ENCODE data around the gene INF2. TPM values are rescaled to one million over a fixed set of nuclear protein-coding genes. Genes with fewer than 3 reads are reported as not detected.
A peak's percentile ranks its signal among the peaks of the same experiment; 100 is the strongest.
"Not testable (repeated sequence)": the region's sequence is repeated elsewhere in the genome, so short reads cannot be mapped to it uniquely, and the experiment has no call there.

The INF2 gene
- total and polyA plus RNA-seq, 4 donors: 22.8 to 72.8 (median 44.0) TPM

DNA sequence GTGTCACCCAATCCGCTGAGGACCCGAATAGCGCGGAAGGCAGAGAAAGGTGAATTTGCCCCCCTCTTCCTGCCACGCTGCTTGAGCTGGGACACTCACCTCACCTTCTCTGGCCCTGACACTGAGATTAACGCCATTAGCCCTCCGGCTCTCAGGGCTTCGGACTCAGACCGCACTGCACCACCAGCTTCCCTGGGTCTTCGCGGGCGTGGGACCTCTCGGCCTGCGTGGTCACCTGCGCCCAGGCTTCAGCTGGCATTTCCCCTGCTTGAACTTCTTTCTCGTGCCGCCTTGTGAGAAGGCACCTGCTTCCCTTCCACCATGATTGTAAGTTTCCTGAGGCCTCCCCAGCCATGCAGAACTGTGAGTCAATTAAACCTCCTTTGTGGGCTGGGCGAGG, 26.9 kb upstream of the INF2 start:
- not testable (repeated sequence) for H3K27me3 ChIP-seq (ENCODE audit: control insufficient read depth, insufficient read depth, low read length); H3K4me3 ChIP-seq (ENCODE audit: low read depth, low read length); H3K36me3 ChIP-seq (ENCODE audit: control insufficient read depth, insufficient read depth, low read length); H3K27ac ChIP-seq (ENCODE audit: low read depth, low read length); H3K9me3 ChIP-seq (ENCODE audit: control insufficient read depth, insufficient read depth, low read length); DNase-seq (ENCODE audit: low read depth in 4 of 6, low spot score in 6 of 6)
- WGBS (ENCODE audit: insufficient coverage): 95% methylated on average over 18 of the region's 18 CpGs
- H3K4me1 ChIP-seq (ENCODE audit: control insufficient read depth, insufficient read depth, low read length): peaks cover 32% of the 10 kb centered on the region

DNA sequence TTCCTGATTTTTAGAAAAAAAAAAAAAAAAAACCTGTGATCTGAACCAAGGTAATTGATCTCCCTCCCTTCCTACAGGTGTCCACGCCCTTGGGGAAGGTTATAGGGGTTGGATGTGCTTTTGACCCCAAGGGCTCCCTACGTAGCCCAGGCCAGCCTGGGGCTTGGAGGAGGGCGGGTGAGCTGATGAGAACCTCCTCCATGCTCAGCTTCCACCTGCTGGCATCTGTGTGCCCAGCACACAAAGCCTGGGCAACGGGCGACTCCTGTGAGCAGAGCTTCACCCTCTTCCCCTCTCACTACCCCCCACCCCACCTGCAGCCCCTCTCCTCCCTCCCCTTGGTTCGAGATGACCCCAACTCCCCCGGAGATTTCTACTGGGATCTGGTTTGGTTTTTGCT, 25.3 kb upstream of the INF2 start:
- Histone ChIP-seq H3K27ac (ENCODE audit: low read depth, low read length) (no peak overlapping the region), H3K36me3 (ENCODE audit: control insufficient read depth, insufficient read depth, low read length) (no peaks in the 10 kb centered on the region), H3K27me3 (ENCODE audit: control insufficient read depth, insufficient read depth, low read length) (no peaks in the 10 kb centered on the region), H3K4me3 (ENCODE audit: low read depth, low read length) (no peak overlapping the region), H3K4me1 (ENCODE audit: control insufficient read depth, insufficient read depth, low read length) (peaks cover 32% of the 10 kb centered on the region), H3K9me3 (ENCODE audit: control insufficient read depth, insufficient read depth, low read length) (no peaks in the 10 kb centered on the region)
- DNase-seq (ENCODE audit: low read depth in 4 of 6, low spot score in 6 of 6): no peak
- WGBS (ENCODE audit: insufficient coverage): 50% methylated on average over 3 of the region's 7 CpGs

DNA sequence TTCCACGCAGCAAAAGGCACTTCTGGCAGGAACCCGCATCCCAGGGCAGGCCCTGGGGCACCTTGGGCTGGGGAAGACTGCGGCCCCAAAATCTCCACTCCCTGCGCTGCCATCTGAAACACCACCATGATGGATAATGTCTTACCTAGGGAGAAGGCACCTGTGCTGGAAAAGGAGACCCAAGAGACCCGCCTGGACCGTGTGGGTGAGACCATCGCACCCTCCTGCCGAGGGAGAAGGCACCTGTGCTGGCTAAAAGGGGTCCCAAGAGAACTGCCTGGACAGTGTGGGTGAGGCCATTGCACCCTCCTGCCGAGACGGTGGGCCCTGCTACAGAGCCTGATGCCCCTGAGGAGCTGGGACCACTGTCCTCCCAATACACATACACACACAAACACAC, 24.8 kb upstream of the INF2 start:
- Histone ChIP-seq H3K27me3 (ENCODE audit: control insufficient read depth, insufficient read depth, low read length) (no peaks in the 10 kb centered on the region), H3K9me3 (ENCODE audit: control insufficient read depth, insufficient read depth, low read length) (no peaks in the 10 kb centered on the region), H3K4me1 (ENCODE audit: control insufficient read depth, insufficient read depth, low read length) (peaks cover 27% of the 10 kb centered on the region), H3K36me3 (ENCODE audit: control insufficient read depth, insufficient read depth, low read length) (no peaks in the 10 kb centered on the region), H3K4me3 (ENCODE audit: low read depth, low read length) (no peak overlapping the region), H3K27ac (ENCODE audit: low read depth, low read length) (no peak overlapping the region)
- DNase-seq (ENCODE audit: low read depth in 4 of 6, low spot score in 6 of 6): no peak
- 77% methylated on average over 7 of the region's 10 CpGs for WGBS (ENCODE audit: insufficient coverage)

DNA sequence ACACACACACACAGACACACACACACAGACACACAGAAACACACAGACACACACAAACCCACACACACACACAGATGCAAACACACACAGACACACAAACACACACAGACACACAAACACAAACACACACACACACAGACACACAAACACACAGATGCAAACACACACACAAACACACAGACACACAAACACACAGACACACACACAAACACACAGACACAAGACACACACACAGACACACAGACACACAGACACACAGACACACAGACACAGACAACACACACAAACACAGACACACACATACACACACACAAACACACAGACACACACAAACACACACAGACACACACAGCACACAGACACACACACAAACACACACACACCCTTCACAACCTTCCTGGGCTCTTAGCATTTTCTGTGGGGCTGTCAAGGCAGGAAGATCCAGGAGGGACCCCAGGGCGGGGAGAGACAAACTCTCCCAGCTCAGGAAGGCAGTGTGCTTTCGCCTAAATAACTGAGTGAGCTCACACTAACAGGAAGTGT, 24.2 kb upstream of the INF2 start:
- no peak for DNase-seq (ENCODE audit: low read depth in 4 of 6, low spot score in 6 of 6)
- no peaks in the 10 kb centered on the region for H3K9me3 ChIP-seq (ENCODE audit: control insufficient read depth, insufficient read depth, low read length)
- peak overlapping the region; percentile 91 for H3K27ac ChIP-seq (ENCODE audit: low read depth, low read length)

DNA sequence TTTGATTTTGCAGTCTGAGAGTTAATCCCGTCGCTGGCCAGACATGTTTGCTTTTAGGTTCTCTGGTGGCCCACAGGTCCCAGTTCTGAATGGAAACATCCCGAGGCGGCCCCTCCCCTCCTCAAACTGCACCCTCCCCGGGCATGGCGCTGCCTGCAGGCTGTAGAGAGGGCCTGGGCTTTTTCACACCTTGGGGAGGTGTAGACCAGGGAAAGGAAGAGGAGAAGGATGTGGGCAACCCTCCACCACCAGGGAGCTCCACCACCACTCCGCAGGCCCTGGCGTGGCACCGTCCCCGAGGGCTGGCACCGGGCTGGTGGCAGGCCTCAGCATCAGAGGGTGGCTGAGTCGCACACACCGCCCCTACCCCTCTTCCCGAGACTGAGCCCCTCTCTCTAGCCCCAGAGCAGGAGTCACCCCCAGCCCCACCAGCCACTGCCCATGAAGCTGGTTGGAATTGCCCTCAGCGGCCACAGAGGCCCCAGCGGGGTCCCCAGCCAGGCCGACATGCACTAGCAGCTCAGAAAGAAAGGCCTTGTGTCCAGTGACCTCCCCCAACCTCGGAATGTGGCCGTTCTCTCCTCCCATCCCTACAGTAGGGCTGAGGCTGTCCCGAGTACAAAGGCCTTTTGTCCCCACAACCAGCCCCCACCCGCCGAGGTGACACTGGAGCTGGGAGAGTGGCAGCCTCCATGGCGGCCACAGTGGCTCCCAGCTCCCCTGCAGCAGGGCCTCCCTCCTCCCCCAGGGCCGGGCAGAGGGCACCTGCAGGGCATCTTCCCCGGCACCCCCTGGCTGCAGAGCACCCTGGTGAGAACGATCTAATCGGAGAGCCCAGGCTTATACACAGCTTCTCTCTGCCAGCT, 23.5 kb upstream of the INF2 start:
- Histone ChIP-seq H3K27ac (ENCODE audit: low read depth, low read length) (peak overlapping the region; percentile 91), H3K27me3 (ENCODE audit: control insufficient read depth, insufficient read depth, low read length) (no peaks in the 10 kb centered on the region), H3K4me3 (ENCODE audit: low read depth, low read length) (no peak overlapping the region), H3K36me3 (ENCODE audit: control insufficient read depth, insufficient read depth, low read length) (no peaks in the 10 kb centered on the region), H3K9me3 (ENCODE audit: control insufficient read depth, insufficient read depth, low read length) (no peaks in the 10 kb centered on the region), H3K4me1 (ENCODE audit: control insufficient read depth, insufficient read depth, low read length) (peaks cover 19% of the 10 kb centered on the region)
- 35% methylated on average over 22 of the region's 27 CpGs for WGBS (ENCODE audit: insufficient coverage)
- peak in 1 of 6 donors; percentile 82 for DNase-seq (ENCODE audit: low read depth in 4 of 6, low spot score in 6 of 6)

More for the DNA sequence above, 24.2 kb upstream of the INF2 start:
- 50% methylated on average over 1 of the region's 2 CpGs for WGBS (ENCODE audit: insufficient coverage)
- Histone ChIP-seq H3K4me3 (ENCODE audit: low read depth, low read length) (no peak overlapping the region), H3K27me3 (ENCODE audit: control insufficient read depth, insufficient read depth, low read length) (no peaks in the 10 kb centered on the region), H3K36me3 (ENCODE audit: control insufficient read depth, insufficient read depth, low read length) (no peaks in the 10 kb centered on the region), H3K4me1 (ENCODE audit: control insufficient read depth, insufficient read depth, low read length) (peaks cover 21% of the 10 kb centered on the region)

DNA sequence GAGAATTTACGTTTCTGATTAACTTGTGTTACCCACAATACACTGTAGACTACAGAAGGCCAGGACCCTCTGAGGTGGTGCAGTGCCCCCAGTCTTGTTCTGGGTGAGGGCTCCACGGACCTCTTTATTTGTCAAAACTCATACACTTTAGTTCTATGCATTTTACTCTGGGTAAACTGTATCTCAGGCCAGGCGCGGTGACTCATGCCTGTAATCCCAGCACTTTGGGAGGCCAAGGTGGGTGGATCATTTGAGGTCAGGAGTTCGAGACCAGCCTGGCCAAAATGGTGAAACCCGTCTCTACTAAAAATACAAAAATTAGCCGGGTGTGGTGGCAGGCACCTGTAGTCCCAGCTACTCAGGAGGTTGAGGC, 22.9 kb upstream of the INF2 start:
- 70% methylated on average over 1 of the region's 7 CpGs for WGBS (ENCODE audit: insufficient coverage)
- not testable (repeated sequence) for DNase-seq (ENCODE audit: low read depth in 4 of 6, low spot score in 6 of 6); H3K36me3 ChIP-seq (ENCODE audit: control insufficient read depth, insufficient read depth, low read length); H3K4me3 ChIP-seq (ENCODE audit: low read depth, low read length); H3K27me3 ChIP-seq (ENCODE audit: control insufficient read depth, insufficient read depth, low read length); H3K9me3 ChIP-seq (ENCODE audit: control insufficient read depth, insufficient read depth, low read length)
- H3K4me1 ChIP-seq (ENCODE audit: control insufficient read depth, insufficient read depth, low read length): peaks cover 19% of the 10 kb centered on the region
- peak overlapping the region; percentile 91 for H3K27ac ChIP-seq (ENCODE audit: low read depth, low read length)

DNA sequence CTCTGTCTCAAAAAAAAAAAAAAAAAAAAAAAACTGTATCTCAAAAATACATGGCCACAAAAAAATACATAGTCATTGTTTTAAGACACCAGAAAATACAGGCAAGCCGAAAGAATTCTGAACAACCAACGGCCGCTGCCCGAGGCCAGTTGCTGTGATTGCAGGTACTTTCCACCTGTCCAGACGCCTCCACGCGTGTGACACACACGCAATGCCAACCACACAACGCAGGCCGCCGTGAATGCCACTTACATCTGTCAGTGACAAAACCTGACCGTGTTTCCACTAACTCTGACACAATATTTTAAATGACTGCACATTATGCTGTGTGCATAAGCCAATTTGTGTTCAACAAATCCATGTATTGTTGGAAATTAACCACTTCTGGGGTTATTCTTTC, 22.4 kb upstream of the INF2 start:
- DNase-seq (ENCODE audit: low read depth in 4 of 6, low spot score in 6 of 6): no peak
- no peaks in the 10 kb centered on the region for H3K36me3 ChIP-seq (ENCODE audit: control insufficient read depth, insufficient read depth, low read length)
- no peak overlapping the region for H3K27ac ChIP-seq (ENCODE audit: low read depth, low read length)
- H3K27me3 ChIP-seq (ENCODE audit: control insufficient read depth, insufficient read depth, low read length): no peaks in the 10 kb centered on the region
- peaks cover 19% of the 10 kb centered on the region for H3K4me1 ChIP-seq (ENCODE audit: control insufficient read depth, insufficient read depth, low read length)
- no peak overlapping the region for H3K4me3 ChIP-seq (ENCODE audit: low read depth, low read length)
- no peaks in the 10 kb centered on the region for H3K9me3 ChIP-seq (ENCODE audit: control insufficient read depth, insufficient read depth, low read length)
- 87% methylated on average over 11 of the region's 12 CpGs for WGBS (ENCODE audit: insufficient coverage)

DNA sequence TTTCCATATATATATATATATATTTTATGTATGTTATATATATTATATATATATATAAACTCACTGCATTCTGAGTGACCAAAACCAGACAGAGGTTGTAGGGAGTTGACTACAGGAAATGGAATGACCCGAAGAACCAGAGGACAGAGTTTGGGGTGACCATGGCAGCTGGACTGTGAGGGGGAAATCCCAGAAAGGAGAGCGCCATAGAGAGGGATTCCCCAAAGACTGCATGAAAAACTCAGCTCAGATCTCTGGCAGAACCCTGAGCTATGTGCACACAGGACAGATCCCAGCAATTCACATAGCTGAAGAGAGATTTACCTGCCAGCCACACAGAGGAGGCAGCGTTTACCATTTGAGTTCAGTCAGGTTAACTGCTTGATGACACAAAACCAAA, 19.7 kb upstream of the INF2 start:
- no peak overlapping the region for H3K4me3 ChIP-seq (ENCODE audit: low read depth, low read length)
- H3K9me3 ChIP-seq (ENCODE audit: control insufficient read depth, insufficient read depth, low read length): no peaks in the 10 kb centered on the region
- 100% methylated on average over 2 of the region's 3 CpGs for WGBS (ENCODE audit: insufficient coverage)
- no peaks in the 10 kb centered on the region for H3K36me3 ChIP-seq (ENCODE audit: control insufficient read depth, insufficient read depth, low read length)
- H3K27me3 ChIP-seq (ENCODE audit: control insufficient read depth, insufficient read depth, low read length): no peaks in the 10 kb centered on the region
- DNase-seq (ENCODE audit: low read depth in 4 of 6, low spot score in 6 of 6): no peak
- peaks cover 16% of the 10 kb centered on the region for H3K4me1 ChIP-seq (ENCODE audit: control insufficient read depth, insufficient read depth, low read length)
- no peak overlapping the region for H3K27ac ChIP-seq (ENCODE audit: low read depth, low read length)

DNA sequence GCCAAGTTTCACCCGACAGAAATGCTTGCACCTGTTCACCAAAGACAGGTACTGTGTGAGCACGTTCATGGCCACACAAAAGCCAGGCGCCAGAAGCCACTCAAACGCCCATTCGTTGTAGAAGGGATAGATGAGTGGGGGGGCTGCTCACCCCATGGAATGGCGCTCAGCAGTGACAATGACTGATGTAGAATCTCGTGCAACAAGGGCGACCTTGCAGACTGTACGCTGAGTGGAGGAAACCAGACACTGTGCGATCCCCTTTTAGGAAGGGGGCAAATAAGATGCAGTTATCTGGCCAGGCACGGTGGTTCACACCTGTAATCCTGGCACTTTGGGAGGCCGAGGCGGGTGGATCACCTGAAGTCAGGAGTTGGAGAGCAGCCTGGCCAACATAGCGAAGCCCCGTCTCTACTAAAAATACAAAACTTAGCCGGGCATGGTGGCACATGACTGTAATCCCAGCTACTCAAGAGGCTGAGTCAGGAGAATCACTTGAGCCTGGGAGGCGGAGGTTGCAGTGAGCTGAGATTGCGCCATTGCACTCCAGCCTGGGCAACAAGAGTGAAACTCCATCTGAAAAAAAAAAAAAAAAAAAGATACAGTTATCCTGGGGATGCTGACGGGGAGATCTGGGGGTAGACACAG, 18.0 kb upstream of the INF2 start:
- not testable (repeated sequence) for H3K4me1 ChIP-seq (ENCODE audit: control insufficient read depth, insufficient read depth, low read length); H3K4me3 ChIP-seq (ENCODE audit: low read depth, low read length); DNase-seq (ENCODE audit: low read depth in 4 of 6, low spot score in 6 of 6); H3K36me3 ChIP-seq (ENCODE audit: control insufficient read depth, insufficient read depth, low read length); H3K27ac ChIP-seq (ENCODE audit: low read depth, low read length); H3K9me3 ChIP-seq (ENCODE audit: control insufficient read depth, insufficient read depth, low read length); H3K27me3 ChIP-seq (ENCODE audit: control insufficient read depth, insufficient read depth, low read length)
- WGBS (ENCODE audit: insufficient coverage): 92% methylated on average over 15 of the region's 19 CpGs

DNA sequence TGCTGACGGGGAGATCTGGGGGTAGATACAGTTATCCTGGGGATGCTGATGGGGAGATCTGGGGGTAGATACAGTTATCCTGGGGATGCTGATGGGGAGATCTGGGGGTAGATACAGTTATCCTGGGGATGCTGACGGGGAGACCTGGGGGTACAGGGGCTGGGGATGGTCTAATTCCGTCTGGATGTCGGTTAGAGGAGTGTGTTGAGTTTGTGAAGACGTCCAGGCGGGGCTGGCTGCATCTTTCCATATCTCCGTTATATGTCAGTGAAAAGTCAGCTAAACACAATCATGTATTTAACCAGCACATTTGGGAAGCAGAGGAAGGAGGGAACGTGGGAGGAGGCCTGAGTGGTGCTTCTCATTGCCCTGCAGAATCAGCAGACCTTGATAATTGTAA, 17.3 kb upstream of the INF2 start:
- not testable (repeated sequence) for DNase-seq (ENCODE audit: low read depth in 4 of 6, low spot score in 6 of 6); H3K4me3 ChIP-seq (ENCODE audit: low read depth, low read length); H3K36me3 ChIP-seq (ENCODE audit: control insufficient read depth, insufficient read depth, low read length); H3K9me3 ChIP-seq (ENCODE audit: control insufficient read depth, insufficient read depth, low read length); H3K27me3 ChIP-seq (ENCODE audit: control insufficient read depth, insufficient read depth, low read length); H3K27ac ChIP-seq (ENCODE audit: low read depth, low read length)
- H3K4me1 ChIP-seq (ENCODE audit: control insufficient read depth, insufficient read depth, low read length): peaks cover 10% of the 10 kb centered on the region
- WGBS (ENCODE audit: insufficient coverage): 88% methylated on average over 3 of the region's 8 CpGs

Data from spinal cord (tissue), 10 donors.